Measurements from ENCODE around the gene SYP. TPM values are rescaled to one million over a fixed set of nuclear protein-coding genes. Genes with fewer than 3 reads are reported as not detected.

SYP gene
- total and polyA plus RNA-seq, 10 of the 15 experiments (the other 5 are each of a cell fraction or from before 2014, with no cell fraction given), result 0.34 to 1.7 (median 0.74) TPM

- TF ChIP-seq PRDM15 (CRISPR knock-in tag; IDR thresholded peaks at IDR 0.05) (no peak), WRNIP1 (IDR thresholded peaks at IDR 0.05; ENCODE audit: borderline replicate concordance, low read depth, low read length) (no peak), LARP7 (IDR thresholded peaks at IDR 0.05) (no peak)
These were observed 15.1 kb upstream of the SYP start (continued) for GRCh38 chrX:49214996-49215526.

DNA sequence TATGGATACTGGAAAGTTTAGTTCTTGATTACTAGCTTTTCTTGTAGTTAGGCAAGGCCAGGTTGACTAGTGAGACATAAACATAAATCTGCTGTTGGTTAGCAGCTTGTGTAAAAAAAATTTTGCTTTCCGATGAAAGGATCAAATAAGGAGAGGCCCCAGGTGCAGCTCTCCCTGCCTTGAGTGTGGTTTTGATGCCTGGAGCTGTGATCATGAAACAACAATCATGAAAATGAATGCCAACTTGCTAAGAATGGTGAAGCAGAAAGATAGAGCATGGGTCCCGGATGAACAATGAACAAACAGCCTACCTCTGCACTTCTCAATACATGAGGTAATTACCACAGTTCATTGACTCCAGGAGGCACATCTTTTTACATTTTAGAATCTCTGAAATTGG, 14.4 kb upstream of the SYP start:
- Histone ChIP-seq H3K4me3 (no peak overlapping the region), H3K27me3 (replicated peaks in 1 of 2; ENCODE audit: control insufficient read depth in 2 of 2, insufficient read depth in 2 of 2, low read length in 1 of 2) (no peaks in the 10 kb centered on the region), H3K79me2 (ENCODE audit: control insufficient read depth, insufficient read depth, low read length) (no peaks in the 10 kb centered on the region), H3K4me1 (ENCODE audit: control insufficient read depth, insufficient read depth, low read length) (no peaks in the 10 kb centered on the region), H2AFZ (ENCODE audit: control insufficient read depth, low read depth, low read length) (no peak overlapping the region), H3K27ac (ENCODE audit: control insufficient read depth, insufficient read depth) (no peak overlapping the region), H3K4me2 (ENCODE audit: control insufficient read depth, insufficient read depth) (no peak overlapping the region), H3K9ac (ENCODE audit: control insufficient read depth, insufficient read depth, low read length) (no peak overlapping the region), H4K20me1 (ENCODE audit: control insufficient read depth, insufficient read depth) (no peaks in the 10 kb centered on the region), H3K9me3 (replicated peaks; ENCODE audit: control insufficient read depth, insufficient read depth, low read length) (no peaks in the 10 kb centered on the region; the same call in 2 of the 3 replicates), H3K36me3 (ENCODE audit: control insufficient read depth in 2 of 2, insufficient read depth in 2 of 2, low read length in 1 of 2) (no peaks in the 10 kb centered on the region)
- no peak for FAIRE-seq
- ChIA-PET SMC1A (ENCODE audit: uncharacterized antibody, unreplicated experiment) (no interaction called here), RAD21 (ENCODE audit: unreplicated experiment) (interaction anchor here (1.0 kb wide), 1 partner anchor 22 kb away, joined by 3 read pairs; no protein-coding TSS in a partner anchor), CTCF (interaction anchor here (1.0 kb wide), 1 partner anchor 22 kb away, joined by 4 read pairs; no protein-coding TSS in a partner anchor), POLR2A (no interaction called here)
- DNase-seq (ENCODE audit: low read depth, low spot score), result no peak
- BruUV-seq (replicated peaks), result no TSS peak
- TF ChIP-seq NR2F1 (conservative IDR thresholded peaks at IDR 0.05) (no peak), RUNX3 (IDR thresholded peaks at IDR 0.05; ENCODE audit: low read length) (no peak), HDAC2 (IDR thresholded peaks at IDR 0.05) (no peak), RELA (IDR thresholded peaks at IDR 0.05; ENCODE audit: borderline replicate concordance, partially characterized antibody) (no peak)
- intact Hi-C loops (cut with micrococcal nuclease; ENCODE audit: unreplicated experiment), result no loop called here
- in situ Hi-C loops (cut with MboI), result no loop called here
- WGBS (ENCODE audit: insufficient coverage, insufficient replicate concordance, low lambda C conversion rate, missing lambda C conversion rate), result 48% methylated on average over 2 of the region's 2 CpGs
- no peak for ATAC-seq

Data from GM12878 (cell line).